H1 (cell line): ENCODE data around the gene GOLGA2. TPM values are rescaled to one million over a fixed set of nuclear protein-coding genes. Genes with fewer than 3 reads are reported as not detected.

Source experiments
- POLR2AphosphoS5 ChIP-seq: IDR thresholded peaks from 2 replicates; pipeline ENCODE4 v1.6.1; 2011; ENCODE audit warnings: low read depth, low read length
- SIN3A ChIP-seq, 2 experiments: IDR thresholded peaks in 1 of 2; conservative IDR thresholded peaks in 1 of 2; 2 replicates each; pipeline ENCODE4 v1.6.1; 2011 to 2012; ENCODE audit warnings: low read length in 2 of 2, improper control_type of control experiment in 1 of 2, low read depth in 1 of 2, mild to moderate bottlenecking in 1 of 2
- SIX5 ChIP-seq: IDR thresholded peaks from 2 replicates; pipeline ENCODE4 v1.6.1; 2011; ENCODE audit warnings: mild to moderate bottlenecking, low read depth, low read length
- polyA plus RNA-seq, 7 experiments: library from polyadenylated mRNA; depleted of rRNA in 3 of 7; stranded (reverse) in 5 of 7; unstranded in 2 of 7; fragments of >200 nt in 5 of 7; fragments of 200-250 nt in 2 of 7; gene quantifications; 1 replicate in 5 of 7; 2 replicates in 1 of 7; 4 replicates in 1 of 7; pipeline versions ENCODE4 v1.2.1 to v1.2.3, GENCODE V29; 2011 to 2013; ENCODE audit warnings: missing spikeins in 2 of 7, mixed read lengths in 2 of 7
- total RNA-seq: library from RNA; stranded (reverse); fragmentation: NEBNext Ultra II Directional; extraction: Animal tissue kit (Norgen Biotek cat#: 25700); gene quantifications from 2 replicates; pipeline ENCODE4 v1.2.1, GENCODE V29; 2021

The GOLGA2 gene
- total and polyA plus RNA-seq, 2 of the 8 experiments (the other 6 are each of a cell fraction or from before 2014, with no cell fraction given), result 13.1 to 43.6 TPM

GRCh38 chr9:128218518-128219389 is 57.1 kb downstream of the GOLGA2 start (continued):
- TF ChIP-seq SIN3A (conservative IDR thresholded peaks at IDR 0.05 in 1 of 2, IDR thresholded peaks at IDR 0.05 in 1 of 2; ENCODE audit: low read depth in 1 of 2, low read length in 2 of 2), result peak in 1 of 2 experiments; percentile 68; a peak in 1 of 4 replicates
- no peak for TF ChIP-seq SIX5
- no peak for TF ChIP-seq POLR2AphosphoS5
